CD14-positive monocyte (primary cell): ENCODE measurements around the gene NEGR1. TPM values are rescaled to one million over a fixed set of nuclear protein-coding genes. Genes with fewer than 3 reads are reported as not detected.

Experiments
- DNase-seq, 3 donors: peaks; one replicate each; pipeline ENCODE4 v3.0.0-alpha.2; 2011 to 2022
- H2AFZ ChIP-seq: 2 replicates; pipeline ENCODE4 v1.6.0; 2012; ENCODE audit warnings: mild to moderate bottlenecking, low read depth, low read length, inconsistent platforms; ENCODE audit not compliant: insufficient read depth, poor library complexity, severe bottlenecking
- H3K27ac ChIP-seq, 2 donors: 1 replicate in 1 of 2; 2 replicates in 1 of 2; pipeline ENCODE4 v1.5.1; 2012 to 2013; ENCODE audit warnings: low read length in 2 of 2, control low read depth in 1 of 2, inconsistent platforms in 1 of 2, low read depth in 1 of 2, mild to moderate bottlenecking in 1 of 2
- H3K27me3 ChIP-seq, 2 donors: one replicate each; pipeline versions ENCODE4 v1.6.0 to v1.6.1; 2011 to 2013; ENCODE audit warnings: low read length in 2 of 2; ENCODE audit not compliant: control insufficient read depth in 2 of 2, insufficient read depth in 2 of 2
- H3K36me3 ChIP-seq, 2 donors: replicated peaks in 1 of 2; 1 replicate in 1 of 2; 2 replicates in 1 of 2; pipeline versions ENCODE4 v1.5.1 to v1.6.1; 2012 to 2013; ENCODE audit warnings: low read length in 2 of 2, control low read depth in 1 of 2, inconsistent platforms in 1 of 2, mild to moderate bottlenecking in 1 of 2; ENCODE audit not compliant: insufficient read depth in 2 of 2, control insufficient read depth in 1 of 2
- H3K4me1 ChIP-seq, 2 donors: 1 replicate in 1 of 2; 2 replicates in 1 of 2; pipeline versions ENCODE4 v1.5.1 to v1.6.1; 2012 to 2013; ENCODE audit warnings: low read length in 2 of 2, control low read depth in 1 of 2, inconsistent platforms in 1 of 2, mild to moderate bottlenecking in 1 of 2, moderate library complexity in 1 of 2; ENCODE audit not compliant: insufficient read depth in 2 of 2, control insufficient read depth in 1 of 2
- H3K4me2 ChIP-seq: replicated peaks from 2 replicates; pipeline ENCODE3; 2012; ENCODE audit warnings: low read length, moderate library complexity, mild to moderate bottlenecking; ENCODE audit not compliant: poor library complexity, severe bottlenecking; ENCODE audit errors: extremely low read depth
- H3K4me3 ChIP-seq, 3 experiments: fragments of 200-600 bp in 1 of 3; sonication (generic) in 1 of 3; replicated peaks in 1 of 3; 1 replicate in 2 of 3; 2 replicates in 1 of 3; pipeline ENCODE4 v1.5.1; 2011 to 2013; ENCODE audit warnings: low read length in 3 of 3, mild to moderate bottlenecking in 3 of 3, control low read depth in 2 of 3, low read depth in 2 of 3, inconsistent platforms in 1 of 3, moderate library complexity in 1 of 3
- H3K79me2 ChIP-seq: 2 replicates; pipeline ENCODE4 v1.6.0; 2012; ENCODE audit warnings: mild to moderate bottlenecking, control low read depth, inconsistent platforms, low read length, moderate library complexity; ENCODE audit not compliant: insufficient read depth
- H3K9ac ChIP-seq: 2 replicates; pipeline ENCODE4 v1.6.0; 2017; ENCODE audit warnings: low read length, mild to moderate bottlenecking; ENCODE audit not compliant: insufficient read depth, poor library complexity, severe bottlenecking
- H3K9me3 ChIP-seq, 2 donors: replicated peaks in 1 of 2; 1 replicate in 1 of 2; 2 replicates in 1 of 2; pipeline versions ENCODE4 v1.5.1 to v1.6.1; 2012 to 2013; ENCODE audit warnings: low read length in 2 of 2, control low read depth in 1 of 2; ENCODE audit not compliant: control insufficient read depth in 1 of 2, insufficient read depth in 1 of 2
- H4K20me1 ChIP-seq: 2 replicates; pipeline ENCODE4 v1.6.0; 2012; ENCODE audit warnings: mild to moderate bottlenecking, low read length, control low read depth, moderate library complexity; ENCODE audit not compliant: insufficient read depth
- H3K27ac Mint-ChIP-seq, 7 donors: one replicate each; pipeline ENCODE4 v1.8.0; 2020; ENCODE audit warnings: mild to moderate bottlenecking in 7 of 7, mixed read lengths in 7 of 7, moderate library complexity in 6 of 7, inconsistent platforms in 2 of 7
- H3K27me3 Mint-ChIP-seq, 3 donors: one replicate each; pipeline ENCODE4 v1.8.0; 2021 to 2022; ENCODE audit warnings: low read depth in 3 of 3, mild to moderate bottlenecking in 3 of 3, mixed read lengths in 3 of 3, moderate library complexity in 3 of 3, inconsistent platforms in 1 of 3
- H3K36me3 Mint-ChIP-seq, 2 donors: one replicate each; pipeline ENCODE4 v1.8.0; 2020; ENCODE audit warnings: mixed read lengths in 2 of 2, inconsistent platforms in 1 of 2, mild to moderate bottlenecking in 1 of 2
- H3K4me1 Mint-ChIP-seq: one replicate; pipeline ENCODE4 v1.8.0; 2020; ENCODE audit warnings: mild to moderate bottlenecking, mixed read lengths
- H3K4me3 Mint-ChIP-seq, 2 donors: one replicate each; pipeline ENCODE4 v1.8.0; 2020; ENCODE audit warnings: mild to moderate bottlenecking in 2 of 2, mixed read lengths in 2 of 2, moderate library complexity in 1 of 2
- H3K9me3 Mint-ChIP-seq, 7 donors: one replicate each; pipeline ENCODE4 v1.8.0; 2020 to 2022; ENCODE audit warnings: mixed read lengths in 7 of 7, mild to moderate bottlenecking in 6 of 7, moderate library complexity in 6 of 7, inconsistent platforms in 2 of 7
- CTCF ChIP-seq: fragments of 200-600 bp; IDR thresholded peaks from one replicate; pipeline ENCODE4 v1.8.0; 2022; ENCODE audit warnings: antibody characterized with exemption, mild to moderate bottlenecking
- WGBS: methylation state at CpG from one replicate; pipeline ENCODE4 v1.1.5; 2013; ENCODE audit warnings: missing lambda C conversion rate; ENCODE audit not compliant: insufficient coverage; 5-methylcytosine and 5-hydroxymethylcytosine counted together
- intact Hi-C, 2 donors: fragments of 100-400 bp; cut with micrococcal nuclease; formaldehyde crosslinking; loops; one replicate each; pipeline versions ENCODE4 v1.15.0 to v1.15.1; 2023
- polyA plus RNA-seq, 3 donors: library from polyadenylated mRNA; depleted of rRNA in 1 of 3; unstranded in 2 of 3; stranded (reverse) in 1 of 3; fragments of 300-500 nt in 2 of 3; fragments of >200 nt in 1 of 3; fragmentation: Illumina TruSeq in 2 of 3; gene quantifications; 1 replicate in 2 of 3; 2 replicates in 1 of 3; pipeline ENCODE4 v1.2.3, GENCODE V29; 2012 to 2021

Gene NEGR1
- polyA plus RNA-seq, 3 donors = 0.03 to 0.15 (median 0.13) TPM

DNA sequence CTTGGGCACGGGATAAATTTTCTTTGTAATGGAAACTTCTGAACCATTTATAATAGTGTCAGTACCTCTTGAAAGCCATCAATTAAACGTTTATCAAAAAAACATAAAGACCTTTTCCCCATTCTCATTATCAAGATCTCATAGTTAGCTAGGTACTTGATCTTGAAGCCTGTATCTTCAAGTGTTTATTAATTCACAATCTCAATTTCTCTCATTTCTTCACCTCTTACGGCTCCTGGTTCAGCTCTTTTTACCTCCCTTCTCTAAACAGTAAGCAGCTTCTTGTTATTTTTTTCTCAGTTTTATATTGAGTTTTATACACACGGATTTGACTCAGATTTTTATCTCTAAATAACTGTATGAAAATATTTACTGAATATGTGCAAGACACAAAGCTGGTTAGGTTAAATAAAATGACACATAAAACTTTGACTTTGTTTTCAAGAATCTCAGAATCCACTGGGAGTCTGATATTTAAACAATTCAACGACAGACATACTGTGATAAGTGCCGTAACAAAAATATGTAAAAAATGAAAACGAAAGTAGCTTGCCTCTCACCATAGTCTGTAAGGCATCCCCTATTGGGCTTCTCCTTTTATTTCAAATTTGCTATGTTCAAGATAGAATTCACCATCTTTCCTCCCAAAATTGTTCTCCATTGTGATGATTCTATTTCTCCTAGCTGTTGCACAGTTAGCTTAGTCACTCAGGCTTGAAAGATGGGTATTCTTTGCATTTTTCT lies 789.9 kb downstream of the NEGR1 start:
- peaks cover 4 to 9% of the 10 kb centered on the region in 2 donors for H3K9me3 ChIP-seq
- no peak for TF ChIP-seq CTCF
- H3K27ac ChIP-seq = no peak overlapping the region
- no peak overlapping the region for H3K4me2 ChIP-seq
- peaks cover 0 to 12% (median 8%) of the 10 kb centered on the region in 7 donors for H3K9me3 Mint-ChIP-seq
- no peak overlapping the region for H2AFZ ChIP-seq
- no peaks in the 10 kb centered on the region for H3K36me3 Mint-ChIP-seq
- H4K20me1 ChIP-seq = no peaks in the 10 kb centered on the region
- H3K36me3 ChIP-seq = no peaks in the 10 kb centered on the region
- DNase-seq = no peak
- no peaks in the 10 kb centered on the region for H3K27me3 ChIP-seq
- intact Hi-C loops = no loop called here
- no peak overlapping the region for H3K4me3 ChIP-seq
- no peak overlapping the region for H3K27ac Mint-ChIP-seq
- H3K79me2 ChIP-seq = no peaks in the 10 kb centered on the region
- no peaks in the 10 kb centered on the region for H3K4me1 ChIP-seq
- no peak overlapping the region for H3K9ac ChIP-seq
- WGBS = 100% methylated on average over 1 of the region's 7 CpGs
- H3K4me3 Mint-ChIP-seq = no peak overlapping the region
- H3K4me1 Mint-ChIP-seq = peaks cover 3% of the 10 kb centered on the region
- H3K27me3 Mint-ChIP-seq = no peaks in the 10 kb centered on the region

- Histone ChIP-seq H3K9ac (no peak overlapping the region), H3K27ac (no peak overlapping the region), H3K79me2 (no peaks in the 10 kb centered on the region), H3K4me1 (no peaks in the 10 kb centered on the region), H3K4me2 (no peak overlapping the region), H3K4me3 (no peak overlapping the region), H3K36me3 (no peaks in the 10 kb centered on the region), H3K27me3 (no peaks in the 10 kb centered on the region), H2AFZ (no peak overlapping the region), H4K20me1 (no peaks in the 10 kb centered on the region), H3K9me3 (peaks cover 4 to 9% of the 10 kb centered on the region in 2 donors)
- DNase-seq = no peak
- Mint-ChIP-seq H3K36me3 (no peaks in the 10 kb centered on the region), H3K4me3 (no peak overlapping the region), H3K9me3 (peaks cover 0 to 12% (median 8%) of the 10 kb centered on the region in 7 donors), H3K4me1 (peaks cover 3% of the 10 kb centered on the region), H3K27ac (no peak overlapping the region), H3K27me3 (no peaks in the 10 kb centered on the region)
- WGBS = 97% methylated on average over 3 of the region's 5 CpGs
- intact Hi-C loops = no loop called here
- TF ChIP-seq CTCF = no peak
These were observed 791.9 kb downstream of the NEGR1 start for GRCh38 chr1:71490432-71490831.
